MM.1S (cell line): ENCODE data around the gene DNAI2.

Source experiments
- DNase-seq: peaks from one replicate; pipeline ENCODE4 v3.0.0-alpha.2; 2015
- H2AFZ ChIP-seq: fragments of 300-600 bp; sonication (generic); 2 replicates; pipeline ENCODE4 v1.6.0; 2016; ENCODE audit warnings: antibody characterized with exemption, low read length
- H3F3A ChIP-seq: fragments of 300-600 bp; sonication (generic); 2 replicates; pipeline ENCODE4 v1.6.1; 2016; ENCODE audit warnings: mild to moderate bottlenecking, antibody characterized with exemption, low read length, moderate library complexity, mixed read lengths; ENCODE audit not compliant: insufficient read depth
- H3K27ac ChIP-seq: fragments of 300-600 bp; sonication (generic); 2 replicates; pipeline ENCODE4 v1.5.1; 2016; ENCODE audit warnings: mild to moderate bottlenecking, low read length
- H3K27me3 ChIP-seq: fragments of 300-600 bp; sonication (generic); replicated peaks from 2 replicates; pipeline ENCODE4 v1.6.0; 2016; ENCODE audit warnings: low read length; ENCODE audit not compliant: insufficient read depth
- H3K36me3 ChIP-seq: fragments of 300-600 bp; sonication (generic); replicated peaks from 2 replicates; pipeline ENCODE4 v1.6.1; 2016; ENCODE audit warnings: mild to moderate bottlenecking, low read length, mixed read lengths; ENCODE audit not compliant: insufficient read depth
- H3K4me1 ChIP-seq: fragments of 300-600 bp; sonication (generic); 2 replicates; pipeline ENCODE4 v1.6.1; 2016; ENCODE audit warnings: low read length, mixed read lengths
- H3K4me2 ChIP-seq: fragments of 300-600 bp; sonication (generic); 2 replicates; pipeline ENCODE4 v1.6.0; 2016; ENCODE audit warnings: low read depth, low read length
- H3K4me3 ChIP-seq: fragments of 300-600 bp; sonication (generic); 2 replicates; pipeline ENCODE4 v1.5.1; 2016; ENCODE audit warnings: low read length, mixed read lengths
- H3K79me2 ChIP-seq: fragments of 300-600 bp; sonication (generic); 2 replicates; pipeline ENCODE4 v1.6.1; 2016; ENCODE audit warnings: mixed run types, low read length, mixed read lengths
- H3K9ac ChIP-seq: fragments of 300-600 bp; sonication (generic); 2 replicates; pipeline ENCODE4 v1.6.1; 2016; ENCODE audit warnings: low read length, mixed read lengths
- H3K9me2 ChIP-seq: fragments of 300-600 bp; sonication (generic); replicated peaks from 2 replicates; pipeline ENCODE4 v1.6.1; 2016; ENCODE audit warnings: mild to moderate bottlenecking, low read length, mixed read lengths; ENCODE audit not compliant: insufficient read depth
- H3K9me3 ChIP-seq: fragments of 300-600 bp; sonication (generic); replicated peaks from 2 replicates; pipeline ENCODE4 v1.6.1; 2016; ENCODE audit warnings: mild to moderate bottlenecking, low read length, mixed read lengths; ENCODE audit not compliant: insufficient read depth
- H4K20me1 ChIP-seq: fragments of 300-600 bp; sonication (generic); 2 replicates; pipeline ENCODE4 v1.6.1; 2016; ENCODE audit warnings: mild to moderate bottlenecking, low read length, moderate library complexity, mixed read lengths; ENCODE audit not compliant: insufficient read depth
- CTCF ChIP-seq: fragments of 300-600 bp; sonication (generic); IDR thresholded peaks from 2 replicates; pipeline ENCODE4 v1.5.1; 2016; ENCODE audit warnings: antibody characterized with exemption, low read length, mixed read lengths
- EZH2 ChIP-seq: fragments of 300-600 bp; sonication (generic); optimal IDR thresholded peaks from 2 replicates; pipeline ENCODE3; 2017; ENCODE audit warnings: low read depth, mild to moderate bottlenecking, antibody characterized with exemption, low read length, mixed read lengths
- EZH2phosphoT487 ChIP-seq: fragments of 300-600 bp; sonication (generic); IDR thresholded peaks from 2 replicates; pipeline ENCODE4 v1.6.1; 2018; ENCODE audit warnings: antibody characterized with exemption, low read length

The DNAI2 gene

GRCh38 chr17:74227271-74228080, 46.6 kb upstream of the DNAI2 start:
- no peak for TF ChIP-seq CTCF
- no peak for TF ChIP-seq EZH2
- no peak for TF ChIP-seq EZH2phosphoT487
- H3K9me3 ChIP-seq, result no peaks in the 10 kb centered on the region
- no peak overlapping the region for H3K4me3 ChIP-seq
- H3K4me1 ChIP-seq, result no peaks in the 10 kb centered on the region
- H3K4me2 ChIP-seq, result no peak overlapping the region
- no peak overlapping the region for H3K27ac ChIP-seq
- no peak overlapping the region for H2AFZ ChIP-seq
- no peaks in the 10 kb centered on the region for H3K79me2 ChIP-seq
- H3F3A ChIP-seq, result no peaks in the 10 kb centered on the region
- no peaks in the 10 kb centered on the region for H3K36me3 ChIP-seq
- peaks cover 40% of the 10 kb centered on the region for H3K27me3 ChIP-seq
- no peaks in the 10 kb centered on the region for H3K9me2 ChIP-seq
- DNase-seq, result no peak
- H3K9ac ChIP-seq, result no peak overlapping the region
- no peaks in the 10 kb centered on the region for H4K20me1 ChIP-seq

GRCh38 chr17:74228306-74228978, 45.6 kb upstream of the DNAI2 start:
- Histone ChIP-seq H3K9me2 (no peaks in the 10 kb centered on the region), H3K79me2 (no peaks in the 10 kb centered on the region), H3K9me3 (no peaks in the 10 kb centered on the region), H3K9ac (no peak overlapping the region), H3F3A (no peaks in the 10 kb centered on the region), H4K20me1 (no peaks in the 10 kb centered on the region), H3K4me1 (no peaks in the 10 kb centered on the region), H3K27me3 (peaks cover 40% of the 10 kb centered on the region), H3K4me2 (no peak overlapping the region), H3K36me3 (no peaks in the 10 kb centered on the region), H3K27ac (no peak overlapping the region), H2AFZ (no peak overlapping the region), H3K4me3 (no peak overlapping the region)
- no peak for DNase-seq
- TF ChIP-seq EZH2phosphoT487 (no peak), CTCF (no peak), EZH2 (no peak)

GRCh38 chr17:74230896-74231295, 43.1 kb upstream of the DNAI2 start:
- H3K79me2 ChIP-seq, result no peaks in the 10 kb centered on the region
- H4K20me1 ChIP-seq, result no peaks in the 10 kb centered on the region
- H2AFZ ChIP-seq, result no peak overlapping the region
- H3K27ac ChIP-seq, result no peak overlapping the region
- H3K4me2 ChIP-seq, result no peak overlapping the region
- H3K9me2 ChIP-seq, result no peaks in the 10 kb centered on the region
- TF ChIP-seq EZH2 (no peak), EZH2phosphoT487 (no peak), CTCF (no peak)
- H3K4me3 ChIP-seq, result no peak overlapping the region
- H3K4me1 ChIP-seq, result no peaks in the 10 kb centered on the region
- no peak overlapping the region for H3K9ac ChIP-seq
- peaks cover 45% of the 10 kb centered on the region for H3K27me3 ChIP-seq
- no peaks in the 10 kb centered on the region for H3K36me3 ChIP-seq
- no peak for DNase-seq
- H3F3A ChIP-seq, result no peaks in the 10 kb centered on the region
- no peaks in the 10 kb centered on the region for H3K9me3 ChIP-seq
